Glutamatergic neuron (in vitro differentiated cells): ENCODE results near the gene PTPN13. TPM values are rescaled to one million over a fixed set of nuclear protein-coding genes. Genes with fewer than 3 reads are reported as not detected.

Experiments
- DNase-seq: peaks from one replicate; pipeline ENCODE4 v3.0.0; 2022
- H3K27ac Mint-ChIP-seq: one replicate; pipeline ENCODE4 v1.8.0; 2020; ENCODE audit warnings: mild to moderate bottlenecking, mixed read lengths, inconsistent platforms; ENCODE audit not compliant: unreplicated experiment
- H3K27me3 Mint-ChIP-seq: one replicate; pipeline ENCODE4 v1.8.0; 2020; ENCODE audit warnings: mild to moderate bottlenecking, moderate library complexity, mixed read lengths, inconsistent platforms; ENCODE audit not compliant: unreplicated experiment
- H3K36me3 Mint-ChIP-seq: one replicate; pipeline ENCODE4 v1.8.0; 2020; ENCODE audit warnings: mild to moderate bottlenecking, mixed read lengths, inconsistent platforms; ENCODE audit not compliant: unreplicated experiment
- H3K4me1 Mint-ChIP-seq: one replicate; pipeline ENCODE4 v1.8.0; 2020; ENCODE audit warnings: mild to moderate bottlenecking, low read depth, mixed read lengths, inconsistent platforms; ENCODE audit not compliant: unreplicated experiment
- H3K4me3 Mint-ChIP-seq: one replicate; pipeline ENCODE4 v1.8.0; 2020; ENCODE audit warnings: mild to moderate bottlenecking, mixed read lengths, inconsistent platforms; ENCODE audit not compliant: unreplicated experiment
- H3K9me3 Mint-ChIP-seq: one replicate; pipeline ENCODE4 v1.8.0; 2020; ENCODE audit warnings: mild to moderate bottlenecking, moderate library complexity, mixed read lengths, inconsistent platforms; ENCODE audit not compliant: unreplicated experiment
- total RNA-seq: library from RNA; stranded (reverse); fragmentation: NEBNext Ultra II Directional; extraction: Animal tissue kit (Norgen Biotek cat#: 25700); gene quantifications from one replicate; pipeline ENCODE4 v1.2.1, GENCODE V29; 2021; ENCODE audit not compliant: unreplicated experiment
- TF ChIP-seq, protein P1 (sequence below): fragments of 200-600 bp; sonication (generic); IDR thresholded peaks from one replicate; pipeline ENCODE4 v1.5.0; 2021; ENCODE audit not compliant: partially characterized antibody, unreplicated experiment

PTPN13 gene
- total RNA-seq, 1 donor from 2014 or later: 44.1 TPM

- Mint-ChIP-seq H3K27ac (no peak overlapping the region), H3K4me1 (peaks cover 7% of the 10 kb centered on the region), H3K27me3 (peaks cover 2% of the 10 kb centered on the region), H3K36me3 (no peaks in the 10 kb centered on the region), H3K4me3 (no peak overlapping the region), H3K9me3 (no peaks in the 10 kb centered on the region)
- DNase-seq: no peak
- TF ChIP-seq, protein P1, sequence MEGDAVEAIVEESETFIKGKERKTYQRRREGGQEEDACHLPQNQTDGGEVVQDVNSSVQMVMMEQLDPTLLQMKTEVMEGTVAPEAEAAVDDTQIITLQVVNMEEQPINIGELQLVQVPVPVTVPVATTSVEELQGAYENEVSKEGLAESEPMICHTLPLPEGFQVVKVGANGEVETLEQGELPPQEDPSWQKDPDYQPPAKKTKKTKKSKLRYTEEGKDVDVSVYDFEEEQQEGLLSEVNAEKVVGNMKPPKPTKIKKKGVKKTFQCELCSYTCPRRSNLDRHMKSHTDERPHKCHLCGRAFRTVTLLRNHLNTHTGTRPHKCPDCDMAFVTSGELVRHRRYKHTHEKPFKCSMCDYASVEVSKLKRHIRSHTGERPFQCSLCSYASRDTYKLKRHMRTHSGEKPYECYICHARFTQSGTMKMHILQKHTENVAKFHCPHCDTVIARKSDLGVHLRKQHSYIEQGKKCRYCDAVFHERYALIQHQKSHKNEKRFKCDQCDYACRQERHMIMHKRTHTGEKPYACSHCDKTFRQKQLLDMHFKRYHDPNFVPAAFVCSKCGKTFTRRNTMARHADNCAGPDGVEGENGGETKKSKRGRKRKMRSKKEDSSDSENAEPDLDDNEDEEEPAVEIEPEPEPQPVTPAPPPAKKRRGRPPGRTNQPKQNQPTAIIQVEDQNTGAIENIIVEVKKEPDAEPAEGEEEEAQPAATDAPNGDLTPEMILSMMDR: no peak
Observed at GRCh38 chr4:86560447-86560846, 33.7 kb upstream of the PTPN13 start.

GRCh38 chr4:86561256-86561655, 32.9 kb upstream of the PTPN13 start:
- no peaks in the 10 kb centered on the region for H3K36me3 Mint-ChIP-seq
- no peaks in the 10 kb centered on the region for H3K9me3 Mint-ChIP-seq
- peaks cover 7% of the 10 kb centered on the region for H3K4me1 Mint-ChIP-seq
- TF ChIP-seq, protein P1: no peak
- DNase-seq: no peak
- no peak overlapping the region for H3K4me3 Mint-ChIP-seq
- no peak overlapping the region for H3K27ac Mint-ChIP-seq
- H3K27me3 Mint-ChIP-seq: peaks cover 2% of the 10 kb centered on the region

DNA sequence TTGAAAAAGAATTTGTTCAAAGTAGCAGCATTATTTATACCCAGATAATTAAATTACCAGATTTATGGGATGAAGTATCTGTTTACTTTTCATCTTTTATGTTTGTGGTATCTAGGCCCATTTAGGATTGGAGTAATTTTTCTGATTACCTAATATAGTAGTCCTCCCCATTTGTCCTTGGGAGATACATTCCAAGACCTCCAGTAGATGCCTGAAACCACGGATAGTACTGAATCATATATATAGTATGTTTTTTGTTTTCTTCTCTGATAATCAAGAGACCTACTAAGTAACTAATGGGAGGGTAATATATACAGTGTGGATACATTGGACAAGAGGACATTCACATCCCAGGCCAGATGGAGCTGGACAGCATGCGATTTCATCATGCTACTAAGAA, 30.7 kb upstream of the PTPN13 start:
- Mint-ChIP-seq H3K27ac (no peak overlapping the region), H3K36me3 (no peaks in the 10 kb centered on the region), H3K27me3 (peaks cover 2% of the 10 kb centered on the region), H3K4me1 (peaks cover 7% of the 10 kb centered on the region), H3K9me3 (no peaks in the 10 kb centered on the region), H3K4me3 (no peak overlapping the region)
- DNase-seq: no peak
- TF ChIP-seq, protein P1: no peak

DNA sequence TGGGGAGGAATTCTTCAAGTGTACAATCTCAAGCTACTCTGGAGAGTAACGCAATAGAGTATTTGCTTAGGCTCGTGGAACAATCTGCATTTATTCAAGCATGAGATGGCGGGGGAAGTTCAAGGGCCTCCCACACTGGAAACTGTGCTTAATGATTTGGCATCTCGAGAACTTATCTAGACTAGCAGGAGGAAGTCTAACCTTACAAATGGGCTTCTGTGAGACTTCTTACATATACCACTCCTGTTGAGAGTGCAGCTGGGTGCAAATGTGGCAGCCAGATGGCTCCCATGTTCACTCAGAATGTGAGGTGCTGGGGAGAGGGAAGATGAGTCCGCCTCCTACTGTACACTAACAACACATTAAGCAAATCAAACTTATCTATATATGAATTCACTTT, 29.3 kb upstream of the PTPN13 start:
- DNase-seq: peak; percentile 27
- Mint-ChIP-seq H3K36me3 (no peaks in the 10 kb centered on the region), H3K27me3 (peaks cover 6% of the 10 kb centered on the region), H3K27ac (no peak overlapping the region), H3K4me3 (no peak overlapping the region), H3K9me3 (no peaks in the 10 kb centered on the region), H3K4me1 (peaks cover 7% of the 10 kb centered on the region)
- TF ChIP-seq, protein P1: no peak

- DNase-seq: no peak
- Mint-ChIP-seq H3K27me3 (peaks cover 6% of the 10 kb centered on the region), H3K4me3 (no peak overlapping the region), H3K9me3 (no peaks in the 10 kb centered on the region), H3K36me3 (no peaks in the 10 kb centered on the region), H3K4me1 (peaks cover 7% of the 10 kb centered on the region), H3K27ac (no peak overlapping the region)
- TF ChIP-seq, protein P1: no peak
Observed at GRCh38 chr4:86565651-86566050, 28.5 kb upstream of the PTPN13 start.
